Neutrophil (primary cell): Measurements from ENCODE around the gene SPAST.
"Not testable (repeated sequence)": the region's sequence is repeated elsewhere in the genome, so short reads cannot be mapped to it uniquely, and the experiment has no call there.

ENCODE experiments used
- H3K27ac ChIP-seq: fragments of 200-600 bp; sonication (generic); 2 replicates; pipeline ENCODE4 v1.5.1; 2016; ENCODE audit warnings: mild to moderate bottlenecking, moderate library complexity
- H3K27me3 ChIP-seq: fragments of 200-600 bp; sonication (generic); 2 replicates; pipeline ENCODE4 v1.6.0; 2016; ENCODE audit warnings: mild to moderate bottlenecking
- H3K36me3 ChIP-seq: fragments of 200-600 bp; sonication (generic); 2 replicates; pipeline ENCODE4 v1.5.1; 2017
- H3K4me1 ChIP-seq, 2 experiments: fragments of 200-600 bp in 1 of 2; sonication (generic) in 1 of 2; 1 replicate in 1 of 2; 2 replicates in 1 of 2; pipeline versions ENCODE4 v1.5.1 to v1.6.1; 2013 to 2016; ENCODE audit warnings: low read depth in 1 of 2, low read length in 1 of 2, mild to moderate bottlenecking in 1 of 2, moderate library complexity in 1 of 2; ENCODE audit not compliant: control insufficient read depth in 1 of 2, insufficient read depth in 1 of 2
- H3K4me3 ChIP-seq, 2 experiments: fragments of 200-600 bp in 1 of 2; sonication (generic) in 1 of 2; 1 replicate in 1 of 2; 2 replicates in 1 of 2; pipeline ENCODE4 v1.5.1; 2013 to 2016; ENCODE audit warnings: low read depth in 1 of 2, low read length in 1 of 2, mild to moderate bottlenecking in 1 of 2, moderate library complexity in 1 of 2
- H3K9me3 ChIP-seq: fragments of 200-600 bp; sonication (generic); 2 replicates; pipeline ENCODE4 v1.5.1; 2016
- CTCF ChIP-seq: fragments of 200-600 bp; sonication (generic); IDR thresholded peaks from 2 replicates; pipeline ENCODE4 v1.5.1; 2016; ENCODE audit warnings: antibody characterized with exemption

Gene SPAST

GRCh38 chr2:32182667-32183066 lies 119.3 kb downstream of the SPAST start:
- no peak overlapping the region for H3K4me3 ChIP-seq
- H3K36me3 ChIP-seq: peaks cover 58% of the 10 kb centered on the region
- no peak overlapping the region for H3K27ac ChIP-seq
- H3K4me1 ChIP-seq: no peaks in the 10 kb centered on the region
- H3K9me3 ChIP-seq: no peaks in the 10 kb centered on the region
- TF ChIP-seq CTCF: no peak
- H3K27me3 ChIP-seq: no peaks in the 10 kb centered on the region

DNA sequence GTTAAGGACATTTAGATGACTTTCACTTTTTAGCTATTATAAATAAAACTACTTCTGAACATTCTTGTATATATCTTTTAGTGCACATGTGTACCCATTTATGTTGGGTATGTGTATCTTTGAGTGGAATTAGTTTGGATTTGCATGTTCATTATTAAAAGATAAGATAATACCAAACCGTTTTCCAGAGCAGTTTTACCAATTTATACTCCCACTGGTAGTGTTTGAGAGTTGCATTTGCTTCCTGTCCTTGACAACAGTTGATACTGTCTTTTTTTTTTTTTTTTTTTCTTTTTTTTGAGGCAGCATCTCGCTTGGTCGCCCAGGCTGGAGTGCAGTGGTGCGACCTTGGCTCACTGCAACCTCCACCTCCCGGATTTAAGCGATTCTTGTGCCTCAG lies 125.7 kb downstream of the SPAST start:
- no peak for TF ChIP-seq CTCF
- Histone ChIP-seq H3K27ac (no peak overlapping the region), H3K4me1 (no peaks in the 10 kb centered on the region), H3K9me3 (no peaks in the 10 kb centered on the region), H3K36me3 (peaks cover 51% of the 10 kb centered on the region), H3K27me3 (no peaks in the 10 kb centered on the region), H3K4me3 (no peak overlapping the region)

GRCh38 chr2:32192418-32192817 lies 129.1 kb downstream of the SPAST start:
- Histone ChIP-seq H3K4me1 (no peaks in the 10 kb centered on the region), H3K27me3 (no peaks in the 10 kb centered on the region), H3K27ac (no peak overlapping the region), H3K36me3 (peaks cover 33% of the 10 kb centered on the region), H3K4me3 (no peak overlapping the region), H3K9me3 (no peaks in the 10 kb centered on the region)
- no peak for TF ChIP-seq CTCF

DNA sequence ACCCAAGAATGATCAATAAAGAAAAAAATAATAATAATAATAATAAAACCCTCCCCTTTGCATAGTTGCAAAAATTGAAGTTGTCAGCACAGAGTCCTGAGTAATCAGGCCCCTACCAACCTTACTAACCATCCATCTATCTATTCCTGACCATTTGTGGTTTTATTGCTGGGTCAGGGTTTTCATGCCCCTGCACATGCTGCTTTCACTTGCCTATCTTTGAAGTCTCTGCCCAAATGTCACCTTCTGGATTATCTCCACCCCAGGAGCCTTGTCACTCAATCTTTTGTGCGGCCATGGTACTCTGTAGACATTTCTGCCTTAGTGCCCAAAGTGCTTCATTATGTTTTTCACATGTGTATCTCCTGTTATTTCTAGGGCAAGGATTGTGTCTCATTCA lies 137.5 kb downstream of the SPAST start:
- Histone ChIP-seq H3K36me3 (peaks cover 59% of the 10 kb centered on the region), H3K9me3 (no peaks in the 10 kb centered on the region), H3K4me1 (peaks cover 0 to 4% of the 10 kb centered on the region in 2 experiments), H3K27ac (no peak overlapping the region), H3K27me3 (no peaks in the 10 kb centered on the region), H3K4me3 (no peak overlapping the region)
- no peak for TF ChIP-seq CTCF

DNA sequence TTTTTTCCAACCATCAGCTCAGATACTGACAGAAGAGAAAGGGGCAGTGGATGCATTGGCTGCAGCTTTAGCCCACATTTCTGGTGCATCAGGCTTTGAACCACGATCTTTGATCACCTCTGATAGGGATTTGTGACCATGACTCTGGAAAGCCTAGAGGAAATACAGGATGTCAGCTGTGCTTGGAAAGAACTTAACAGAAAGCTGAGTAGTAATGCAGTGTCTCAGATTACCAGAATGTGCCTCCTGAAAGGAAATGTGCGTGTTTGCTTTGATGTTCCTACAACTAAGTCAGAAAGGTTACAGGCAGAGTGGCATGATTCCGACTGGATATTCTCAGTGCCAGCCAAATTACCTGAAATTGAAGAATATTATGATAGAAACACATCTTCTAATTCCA lies 140.1 kb downstream of the SPAST start:
- H3K27ac ChIP-seq, H3K9me3 ChIP-seq, H3K4me1 ChIP-seq, H3K27me3 ChIP-seq, H3K4me3 ChIP-seq: not testable (repeated sequence)
- peaks cover 50% of the 10 kb centered on the region for H3K36me3 ChIP-seq
